Neural cell (in vitro differentiated cells): Measurements from ENCODE around the gene PTPRN2. TPM values are rescaled to one million over a fixed set of nuclear protein-coding genes. Genes with fewer than 3 reads are reported as not detected.

Source experiments
- H2AFZ ChIP-seq: fragments of 200-600, 300-800 bp; sonication (generic), shearing (Covaris generic); 2 replicates; pipeline ENCODE4 v1.6.0; 2014; ENCODE audit warnings: low read depth, mild to moderate bottlenecking, antibody characterized with exemption, low read length, moderate library complexity
- H3F3A ChIP-seq: fragments of 200-600 bp; shearing (Covaris generic); 2 replicates; pipeline ENCODE4 v1.6.1; 2016; ENCODE audit warnings: mild to moderate bottlenecking, moderate library complexity, mixed read lengths, antibody characterized with exemption, low read length; ENCODE audit not compliant: insufficient read depth, poor library complexity, severe bottlenecking
- H3K27ac ChIP-seq: fragments of 200-600, 300-800 bp; sonication (generic), shearing (Covaris generic); 2 replicates; pipeline ENCODE4 v1.5.1; 2014; ENCODE audit warnings: mild to moderate bottlenecking, low read length, moderate library complexity
- H3K27me3 ChIP-seq: fragments of 300-800, 200-600 bp; sonication (generic), shearing (Covaris generic); 2 replicates; pipeline ENCODE4 v1.6.0; 2014; ENCODE audit warnings: mild to moderate bottlenecking, low read depth, low read length, moderate library complexity; ENCODE audit not compliant: insufficient read depth
- H3K36me3 ChIP-seq: fragments of 300-800, 200-600 bp; sonication (generic), shearing (Covaris generic); 2 replicates; pipeline ENCODE4 v1.5.1; 2014; ENCODE audit warnings: mild to moderate bottlenecking, antibody characterized with exemption, low read length, moderate library complexity; ENCODE audit not compliant: insufficient read depth
- H3K4me2 ChIP-seq: fragments of 300-800, 200-600 bp; sonication (generic), shearing (Covaris generic); 2 replicates; pipeline ENCODE4 v1.6.0; 2014; ENCODE audit warnings: mild to moderate bottlenecking, low read length
- H3K4me3 ChIP-seq: fragments of 300-800, 200-600 bp; sonication (generic), shearing (Covaris generic); 2 replicates; pipeline ENCODE4 v1.5.1; 2014; ENCODE audit warnings: mild to moderate bottlenecking, low read length, moderate library complexity
- H3K79me2 ChIP-seq: fragments of 200-600 bp; shearing (Covaris generic); replicated peaks from 2 replicates; pipeline ENCODE4 v1.6.0; 2014; ENCODE audit warnings: mild to moderate bottlenecking, low read length, moderate library complexity; ENCODE audit not compliant: insufficient read depth
- H3K9ac ChIP-seq: fragments of 300-800, 200-600 bp; sonication (generic), shearing (Covaris generic); 2 replicates; pipeline ENCODE4 v1.6.1; 2016; ENCODE audit warnings: mild to moderate bottlenecking, low read length, mixed read lengths
- H3K9me2 ChIP-seq: fragments of 200-600 bp; shearing (Covaris generic); 2 replicates; pipeline ENCODE4 v1.6.1; 2016; ENCODE audit warnings: mild to moderate bottlenecking, low read length, mixed read lengths; ENCODE audit not compliant: insufficient read depth
- H3K9me3 ChIP-seq: fragments of 200-600, 300-800 bp; sonication (generic), shearing (Covaris generic); 2 replicates; pipeline ENCODE4 v1.6.1; 2016; ENCODE audit warnings: mild to moderate bottlenecking, mixed run types, low read length, moderate library complexity, mixed read lengths
- H4K20me1 ChIP-seq: fragments of 200-600 bp; shearing (Covaris generic); 2 replicates; pipeline ENCODE4 v1.6.1; 2016; ENCODE audit warnings: mild to moderate bottlenecking, mixed run types; ENCODE audit not compliant: insufficient read depth
- EP300 ChIP-seq: fragments of 450-650 bp; conservative IDR thresholded peaks from 2 replicates; pipeline ENCODE4 v1.6.1; 2014; ENCODE audit warnings: antibody characterized with exemption, mild to moderate bottlenecking, moderate library complexity; ENCODE audit not compliant: poor library complexity, severe bottlenecking
- EZH2 ChIP-seq: fragments of 200-600, 300-800 bp; shearing (Covaris generic), sonication (generic); IDR thresholded peaks from 2 replicates; pipeline ENCODE4 v1.6.1; 2014; ENCODE audit warnings: antibody characterized with exemption, low read length, borderline replicate concordance, mild to moderate bottlenecking; ENCODE audit not compliant: insufficient read depth, poor library complexity, severe bottlenecking
- MXI1 ChIP-seq: fragments of 450-650 bp; conservative IDR thresholded peaks from 2 replicates; pipeline ENCODE4 v1.6.1; 2014; ENCODE audit warnings: antibody characterized with exemption, mild to moderate bottlenecking; ENCODE audit not compliant: poor library complexity, severe bottlenecking
- POLR2AphosphoS5 ChIP-seq: IDR thresholded peaks from 2 replicates; pipeline ENCODE4 v1.6.1; 2012
- RAD21 ChIP-seq: fragments of 450-650 bp; conservative IDR thresholded peaks from 2 replicates; pipeline ENCODE4 v1.6.1; 2014; ENCODE audit warnings: antibody characterized with exemption, mild to moderate bottlenecking, moderate library complexity
- SMC3 ChIP-seq: fragments of 450-650 bp; conservative IDR thresholded peaks from 2 replicates; pipeline ENCODE4 v1.6.1; 2014; ENCODE audit warnings: antibody characterized with exemption, mild to moderate bottlenecking, moderate library complexity; ENCODE audit not compliant: poor library complexity
- TAF1 ChIP-seq: IDR thresholded peaks from 2 replicates; pipeline ENCODE4 v1.6.1; 2012; ENCODE audit warnings: low read depth
- polyA plus RNA-seq: library from polyadenylated mRNA; depleted of rRNA; stranded (reverse); fragments of >200 nt; gene quantifications from 2 replicates; pipeline ENCODE4 v1.2.3, GENCODE V29; 2014
- TF ChIP-seq, protein P1 (sequence below): IDR thresholded peaks from 2 replicates; pipeline ENCODE4 v1.6.1; 2012; ENCODE audit warnings: borderline replicate concordance
- TF ChIP-seq, protein P2 (sequence below): fragments of 450-650 bp; IDR thresholded peaks from 2 replicates; pipeline ENCODE4 v1.5.1; 2014; ENCODE audit warnings: antibody characterized with exemption, mild to moderate bottlenecking, moderate library complexity; ENCODE audit not compliant: poor library complexity, severe bottlenecking

PTPRN2 gene
- polyA plus RNA-seq, 1 donor from 2014 or later: 31.0 TPM

DNA sequence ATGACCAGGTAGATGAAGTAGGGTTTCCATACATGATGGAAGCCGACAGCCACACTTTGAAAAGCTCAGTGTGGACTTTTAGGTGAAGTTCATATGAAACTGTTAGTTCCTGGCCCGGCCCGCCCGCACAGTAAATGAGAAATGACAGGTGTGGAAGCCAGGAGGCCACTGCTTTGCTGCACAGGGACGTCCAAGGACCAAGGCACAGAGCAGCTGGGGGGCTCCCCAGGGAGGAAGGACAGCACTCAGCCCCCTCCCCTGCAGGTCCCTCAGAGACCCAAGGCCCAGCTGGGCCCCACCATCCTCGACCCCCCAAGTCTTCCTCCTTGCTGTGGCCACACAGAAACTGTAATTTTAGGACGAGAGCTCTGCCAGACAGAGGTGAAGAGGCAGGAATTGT, 219.2 kb downstream of the PTPRN2 start:
- H3K79me2 ChIP-seq: peaks cover 4% of the 10 kb centered on the region

DNA sequence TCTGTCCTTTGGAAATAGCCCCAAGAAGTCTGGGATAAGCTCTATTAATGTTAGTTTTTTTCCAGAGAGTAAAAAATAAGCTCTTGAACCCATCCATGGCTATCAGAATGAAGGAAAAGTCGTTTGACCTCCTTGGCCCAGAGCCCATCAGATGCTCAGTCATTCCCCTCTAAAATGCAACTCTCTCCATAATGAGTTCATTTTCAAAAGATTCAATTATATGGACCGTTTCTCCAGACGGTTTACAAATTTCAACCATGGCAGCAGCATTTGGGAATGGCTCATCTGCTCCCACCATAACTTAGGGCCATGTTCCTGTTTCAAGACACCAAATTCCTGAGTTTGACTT, 220.0 kb downstream of the PTPRN2 start:
- no peaks in the 10 kb centered on the region for H4K20me1 ChIP-seq
- H3K9me3 ChIP-seq: no peaks in the 10 kb centered on the region
- TF ChIP-seq POLR2AphosphoS5 (no peak), TAF1 (no peak), RAD21 (no peak), SMC3 (no peak), MXI1 (no peak), EZH2 (no peak), EP300 (no peak)
- TF ChIP-seq, protein P1, sequence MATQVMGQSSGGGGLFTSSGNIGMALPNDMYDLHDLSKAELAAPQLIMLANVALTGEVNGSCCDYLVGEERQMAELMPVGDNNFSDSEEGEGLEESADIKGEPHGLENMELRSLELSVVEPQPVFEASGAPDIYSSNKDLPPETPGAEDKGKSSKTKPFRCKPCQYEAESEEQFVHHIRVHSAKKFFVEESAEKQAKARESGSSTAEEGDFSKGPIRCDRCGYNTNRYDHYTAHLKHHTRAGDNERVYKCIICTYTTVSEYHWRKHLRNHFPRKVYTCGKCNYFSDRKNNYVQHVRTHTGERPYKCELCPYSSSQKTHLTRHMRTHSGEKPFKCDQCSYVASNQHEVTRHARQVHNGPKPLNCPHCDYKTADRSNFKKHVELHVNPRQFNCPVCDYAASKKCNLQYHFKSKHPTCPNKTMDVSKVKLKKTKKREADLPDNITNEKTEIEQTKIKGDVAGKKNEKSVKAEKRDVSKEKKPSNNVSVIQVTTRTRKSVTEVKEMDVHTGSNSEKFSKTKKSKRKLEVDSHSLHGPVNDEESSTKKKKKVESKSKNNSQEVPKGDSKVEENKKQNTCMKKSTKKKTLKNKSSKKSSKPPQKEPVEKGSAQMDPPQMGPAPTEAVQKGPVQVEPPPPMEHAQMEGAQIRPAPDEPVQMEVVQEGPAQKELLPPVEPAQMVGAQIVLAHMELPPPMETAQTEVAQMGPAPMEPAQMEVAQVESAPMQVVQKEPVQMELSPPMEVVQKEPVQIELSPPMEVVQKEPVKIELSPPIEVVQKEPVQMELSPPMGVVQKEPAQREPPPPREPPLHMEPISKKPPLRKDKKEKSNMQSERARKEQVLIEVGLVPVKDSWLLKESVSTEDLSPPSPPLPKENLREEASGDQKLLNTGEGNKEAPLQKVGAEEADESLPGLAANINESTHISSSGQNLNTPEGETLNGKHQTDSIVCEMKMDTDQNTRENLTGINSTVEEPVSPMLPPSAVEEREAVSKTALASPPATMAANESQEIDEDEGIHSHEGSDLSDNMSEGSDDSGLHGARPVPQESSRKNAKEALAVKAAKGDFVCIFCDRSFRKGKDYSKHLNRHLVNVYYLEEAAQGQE: no peak
- TF ChIP-seq, protein P2, sequence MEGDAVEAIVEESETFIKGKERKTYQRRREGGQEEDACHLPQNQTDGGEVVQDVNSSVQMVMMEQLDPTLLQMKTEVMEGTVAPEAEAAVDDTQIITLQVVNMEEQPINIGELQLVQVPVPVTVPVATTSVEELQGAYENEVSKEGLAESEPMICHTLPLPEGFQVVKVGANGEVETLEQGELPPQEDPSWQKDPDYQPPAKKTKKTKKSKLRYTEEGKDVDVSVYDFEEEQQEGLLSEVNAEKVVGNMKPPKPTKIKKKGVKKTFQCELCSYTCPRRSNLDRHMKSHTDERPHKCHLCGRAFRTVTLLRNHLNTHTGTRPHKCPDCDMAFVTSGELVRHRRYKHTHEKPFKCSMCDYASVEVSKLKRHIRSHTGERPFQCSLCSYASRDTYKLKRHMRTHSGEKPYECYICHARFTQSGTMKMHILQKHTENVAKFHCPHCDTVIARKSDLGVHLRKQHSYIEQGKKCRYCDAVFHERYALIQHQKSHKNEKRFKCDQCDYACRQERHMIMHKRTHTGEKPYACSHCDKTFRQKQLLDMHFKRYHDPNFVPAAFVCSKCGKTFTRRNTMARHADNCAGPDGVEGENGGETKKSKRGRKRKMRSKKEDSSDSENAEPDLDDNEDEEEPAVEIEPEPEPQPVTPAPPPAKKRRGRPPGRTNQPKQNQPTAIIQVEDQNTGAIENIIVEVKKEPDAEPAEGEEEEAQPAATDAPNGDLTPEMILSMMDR: no peak
- H3K27me3 ChIP-seq: no peaks in the 10 kb centered on the region
- H3K9ac ChIP-seq: no peak overlapping the region
- no peaks in the 10 kb centered on the region for H3K9me2 ChIP-seq
- H3K36me3 ChIP-seq: no peaks in the 10 kb centered on the region
- no peak overlapping the region for H2AFZ ChIP-seq
- peak overlapping the region; percentile 90 for H3K27ac ChIP-seq
- no peak overlapping the region for H3K4me2 ChIP-seq
- H3K4me3 ChIP-seq: no peak overlapping the region
- H3K79me2 ChIP-seq: peaks cover 4% of the 10 kb centered on the region
- no peaks in the 10 kb centered on the region for H3F3A ChIP-seq

More for the DNA sequence above, 219.2 kb downstream of the PTPRN2 start:
- Histone ChIP-seq H3K27me3 (no peaks in the 10 kb centered on the region), H3K27ac (no peak overlapping the region), H4K20me1 (no peaks in the 10 kb centered on the region), H3K9ac (no peak overlapping the region), H2AFZ (no peak overlapping the region), H3K4me2 (no peak overlapping the region), H3K9me2 (no peaks in the 10 kb centered on the region), H3K4me3 (no peak overlapping the region), H3K36me3 (no peaks in the 10 kb centered on the region), H3F3A (no peaks in the 10 kb centered on the region), H3K9me3 (no peaks in the 10 kb centered on the region)
- TF ChIP-seq EZH2 (no peak), MXI1 (no peak), EP300 (no peak), POLR2AphosphoS5 (no peak), TAF1 (no peak), SMC3 (no peak), RAD21 (no peak)
- TF ChIP-seq, protein P2: no peak
- TF ChIP-seq, protein P1: no peak
